Keratinocyte (primary cell): ENCODE measurements around the gene MSANTD1. TPM values are rescaled to one million over a fixed set of nuclear protein-coding genes. Genes with fewer than 3 reads are reported as not detected.

Source experiments
- DNase-seq: peaks from one replicate; pipeline ENCODE4 v3.0.0-alpha.2; 2011; ENCODE audit warnings: low read depth, missing footprints, low spot score
- FAIRE-seq: peaks from 2 replicates; lab custom pipeline; 2011; peaks lifted over from hg19 to GRCh38; lab: Jason Lieb, UNC
- H2AFZ ChIP-seq: 2 replicates; pipeline ENCODE4 v1.6.0; 2012; ENCODE audit warnings: low read length, control low read depth, inconsistent platforms; ENCODE audit not compliant: control insufficient read depth
- H3K27ac ChIP-seq: 2 replicates; pipeline ENCODE4 v1.5.1; 2011; ENCODE audit warnings: low read length; ENCODE audit not compliant: control insufficient read depth, insufficient read depth
- H3K27me3 ChIP-seq: 3 replicates; pipeline ENCODE4 v1.6.0; 2011; ENCODE audit warnings: low read length; ENCODE audit not compliant: control insufficient read depth, insufficient read depth; ENCODE audit errors: extremely low read depth
- H3K36me3 ChIP-seq, 2 experiments: 2 replicates in 1 of 2; 3 replicates in 1 of 2; pipeline ENCODE4 v1.5.1; 2011; ENCODE audit warnings: low read length in 2 of 2, mild to moderate bottlenecking in 1 of 2; ENCODE audit not compliant: control insufficient read depth in 2 of 2, insufficient read depth in 2 of 2; ENCODE audit errors: extremely low read depth in 1 of 2
- H3K4me1 ChIP-seq: 3 replicates; pipeline ENCODE4 v1.5.1; 2011; ENCODE audit warnings: low read length; ENCODE audit not compliant: control insufficient read depth, insufficient read depth; ENCODE audit errors: extremely low read depth
- H3K4me2 ChIP-seq: 3 replicates; pipeline ENCODE4 v1.6.0; 2011; ENCODE audit warnings: low read depth, low read length; ENCODE audit not compliant: control insufficient read depth, insufficient read depth; ENCODE audit errors: extremely low read depth
- H3K4me3 ChIP-seq, 3 experiments: fragments of 200-600 bp in 1 of 3; sonication (generic) in 1 of 3; 2 replicates in 2 of 3; 3 replicates in 1 of 3; pipeline ENCODE4 v1.5.1; 2011 to 2016; ENCODE audit warnings: low read length in 3 of 3, mild to moderate bottlenecking in 3 of 3, control low read depth in 2 of 3, inconsistent platforms in 1 of 3, low read depth in 1 of 3, mixed read lengths in 1 of 3, mixed run types in 1 of 3, moderate library complexity in 1 of 3; ENCODE audit not compliant: control insufficient read depth in 2 of 3, insufficient read depth in 2 of 3; ENCODE audit errors: extremely low read depth in 1 of 3
- H3K79me2 ChIP-seq: 2 replicates; pipeline ENCODE4 v1.6.0; 2012; ENCODE audit warnings: low read length; ENCODE audit not compliant: control insufficient read depth, insufficient read depth
- H3K9ac ChIP-seq: 3 replicates; pipeline ENCODE4 v1.6.0; 2011; ENCODE audit warnings: low read length; ENCODE audit not compliant: control insufficient read depth, insufficient read depth; ENCODE audit errors: extremely low read depth
- H3K9me1 ChIP-seq: 3 replicates; pipeline ENCODE4 v1.6.0; 2011; ENCODE audit warnings: low read length; ENCODE audit not compliant: control insufficient read depth, insufficient read depth; ENCODE audit errors: extremely low read depth
- H3K9me3 ChIP-seq: 2 replicates; pipeline ENCODE4 v1.5.1; 2012; ENCODE audit warnings: low read depth, low read length; ENCODE audit not compliant: control insufficient read depth
- H4K20me1 ChIP-seq: 3 replicates; pipeline ENCODE4 v1.6.0; 2011; ENCODE audit warnings: low read length; ENCODE audit not compliant: control insufficient read depth, insufficient read depth; ENCODE audit errors: extremely low read depth
- CTCF ChIP-seq, 3 experiments: IDR thresholded peaks in 1 of 3; conservative IDR thresholded peaks in 1 of 3; optimal IDR thresholded peaks in 1 of 3; 2 replicates in 2 of 3; 3 replicates in 1 of 3; pipeline versions ENCODE3 to v1.5.1; 2011; ENCODE audit warnings: low read length in 3 of 3, mild to moderate bottlenecking in 3 of 3, moderate library complexity in 2 of 3, control low read depth in 1 of 3, inconsistent platforms in 1 of 3; ENCODE audit not compliant: insufficient read depth in 2 of 3; ENCODE audit errors: extremely low read depth in 1 of 3
- EZH2 ChIP-seq: IDR thresholded peaks from one replicate; pipeline ENCODE4 v1.6.1; 2012; ENCODE audit warnings: inconsistent platforms, mild to moderate bottlenecking, low read length, moderate library complexity
- dilution Hi-C: fragments of 300-500 bp; cut with MboI; formaldehyde crosslinking; loops from one replicate; pipeline ENCODE4 v1.7.0; 2020; ENCODE audit warnings: low sequenced_read_pairs; ENCODE audit not compliant: extremely low pct_ligation_motif_present
- polyA plus RNA-seq, 5 experiments: library from polyadenylated mRNA; depleted of rRNA in 3 of 5; stranded (reverse) in 3 of 5; stranded (forward) in 1 of 5; unstranded in 1 of 5; fragments of >200 nt; gene quantifications; 1 replicate in 1 of 5; 2 replicates in 3 of 5; 3 replicates in 1 of 5; pipeline versions ENCODE4 v1.2.1 to v1.2.3, GENCODE V29; 2011 to 2012; ENCODE audit warnings: missing spikeins in 2 of 5, low read depth in 1 of 5, low replicate concordance in 1 of 5

The MSANTD1 gene
- polyA plus RNA-seq, 1 donor (not counting 4 experiments of a cell fraction or from before 2014, with no cell fraction given), result not detected

- Histone ChIP-seq H3K36me3 (peaks cover 42 to 44% of the 10 kb centered on the region in 2 experiments), H3K4me2 (no peak overlapping the region), H3K79me2 (no peaks in the 10 kb centered on the region), H3K27me3 (no peaks in the 10 kb centered on the region), H2AFZ (no peak overlapping the region), H3K27ac (no peak overlapping the region), H4K20me1 (no peaks in the 10 kb centered on the region), H3K4me1 (no peaks in the 10 kb centered on the region), H3K9me1 (no peaks in the 10 kb centered on the region), H3K9me3 (no peaks in the 10 kb centered on the region), H3K4me3 (no peak overlapping the region), H3K9ac (no peak overlapping the region)
- DNase-seq (no peak), FAIRE-seq (no peak)
- no peak for TF ChIP-seq EZH2
- dilution Hi-C loops, result no loop called here
Measured at GRCh38 chr4:3221996-3222395, 27.0 kb upstream of the MSANTD1 start.

- dilution Hi-C loops, result no loop called here
- no peak for FAIRE-seq
Measured at GRCh38 chr4:3223346-3223745, 25.6 kb upstream of the MSANTD1 start.

More at GRCh38 chr4:3223346-3223745, 25.6 kb upstream of the MSANTD1 start:
- Histone ChIP-seq H3K79me2 (no peaks in the 10 kb centered on the region), H3K27me3 (no peaks in the 10 kb centered on the region), H2AFZ (no peak overlapping the region), H4K20me1 (no peaks in the 10 kb centered on the region), H3K4me2 (no peak overlapping the region), H3K9me3 (no peaks in the 10 kb centered on the region), H3K9ac (no peak overlapping the region), H3K9me1 (no peaks in the 10 kb centered on the region), H3K4me1 (no peaks in the 10 kb centered on the region), H3K36me3 (peaks cover 35 to 38% of the 10 kb centered on the region in 2 experiments), H3K4me3 (no peak overlapping the region), H3K27ac (no peak overlapping the region)
- no peak for DNase-seq
- TF ChIP-seq CTCF (optimal IDR thresholded peaks at IDR 0.05 in 1 of 3, IDR thresholded peaks at IDR 0.05 in 1 of 3, conservative IDR thresholded peaks at IDR 0.05 in 1 of 3; ENCODE audit: extremely low read depth in 1 of 3, insufficient read depth in 2 of 3, low read length in 3 of 3), result no peak
